Fibroblast of skin of abdomen (primary cell): ENCODE measurements around the gene L2HGDH.

Experiments used
- DNase-seq: peaks from one replicate; pipeline ENCODE4 v3.0.0-alpha.2; 2013

The L2HGDH gene

GRCh38 chr14:50228313-50228712 is 83.7 kb downstream of the L2HGDH start:
- DNase-seq, result no peak

DNA sequence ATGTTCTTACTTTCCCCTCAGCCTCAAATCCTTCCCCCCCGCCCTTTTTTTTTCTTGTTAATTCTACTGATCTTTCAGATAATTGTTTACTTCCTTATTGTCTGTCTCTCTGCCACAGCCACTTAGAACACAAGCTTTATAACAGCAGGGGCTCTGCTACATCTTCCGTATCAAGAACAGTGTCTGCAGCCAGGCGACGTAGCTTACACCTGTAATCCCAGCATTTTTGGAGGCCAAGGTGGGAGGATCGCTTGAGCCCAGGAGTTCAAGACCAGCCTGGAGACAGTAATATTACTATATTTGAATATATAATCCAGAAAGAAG is 86.1 kb downstream of the L2HGDH start:
- DNase-seq, result no peak

DNA sequence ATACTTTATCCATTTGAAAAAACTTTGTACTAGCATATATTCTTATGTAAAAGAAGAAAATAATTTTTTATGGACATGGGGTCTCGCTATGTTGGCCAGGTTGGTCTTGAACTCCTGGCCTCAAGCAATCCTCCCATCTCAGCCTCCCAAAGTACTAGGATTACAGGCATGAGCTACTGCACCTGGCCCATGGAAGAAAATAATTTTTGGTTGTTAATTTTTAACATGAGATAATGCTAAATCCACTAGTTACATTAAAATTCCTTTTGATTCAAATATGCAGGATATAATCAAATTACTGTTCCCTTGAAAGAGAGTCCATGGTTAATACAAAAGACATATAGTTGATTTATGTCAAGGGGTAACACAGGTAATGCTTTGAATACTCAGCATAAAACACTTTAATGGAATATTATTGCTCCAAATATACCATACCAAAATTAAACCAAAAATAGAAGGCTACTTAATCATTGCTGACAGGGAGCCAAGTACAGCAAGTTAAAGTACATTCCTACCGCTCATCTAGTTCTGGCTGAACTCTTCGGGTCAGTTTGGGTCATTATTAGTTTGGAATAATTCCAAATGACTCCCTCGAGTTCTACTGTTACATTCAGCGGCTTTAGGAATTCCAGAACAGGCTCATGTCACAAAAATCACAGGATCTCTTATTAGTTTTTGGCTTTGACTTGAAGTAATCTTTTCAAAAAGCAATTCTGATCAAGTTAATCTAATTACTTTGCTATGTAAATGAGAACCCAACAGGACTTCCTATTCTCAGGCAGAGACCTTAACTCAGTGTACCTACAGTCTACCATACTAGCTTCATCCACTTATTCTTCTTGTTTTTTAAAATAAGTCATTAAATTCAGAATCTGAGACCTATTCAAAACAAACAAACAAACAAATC is 86.7 kb downstream of the L2HGDH start:
- peak; percentile 88 for DNase-seq

DNA sequence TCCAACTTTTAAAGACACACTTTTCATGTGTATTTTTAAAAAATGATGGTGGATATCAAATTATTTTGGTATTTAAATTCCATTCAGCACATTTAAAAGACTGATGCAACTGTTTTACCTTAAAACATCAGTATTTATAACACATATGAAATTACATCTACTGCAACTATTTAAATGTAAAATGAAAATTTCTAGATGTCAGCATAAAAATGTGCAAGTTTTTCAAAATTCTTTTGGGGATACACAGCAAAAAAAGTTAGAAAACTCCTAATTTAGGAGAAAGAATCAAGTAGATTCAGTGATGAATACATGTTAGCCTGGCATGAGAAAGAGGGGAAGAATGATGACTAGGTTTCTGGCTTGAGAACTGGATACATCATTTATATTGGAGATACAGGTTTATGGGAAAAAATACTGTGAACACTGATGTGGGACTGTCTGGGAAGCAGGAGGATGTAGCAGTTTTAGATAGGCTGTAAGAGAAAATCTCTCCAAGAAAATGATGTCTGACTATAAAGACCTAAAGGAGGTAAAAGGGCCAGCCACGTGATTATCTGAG is 89.9 kb downstream of the L2HGDH start:
- peak; percentile 17 for DNase-seq

GRCh38 chr14:50218501-50218900 is 93.5 kb downstream of the L2HGDH start:
- DNase-seq, result no peak

GRCh38 chr14:50215416-50215815 is 96.6 kb downstream of the L2HGDH start:
- no peak for DNase-seq

DNA sequence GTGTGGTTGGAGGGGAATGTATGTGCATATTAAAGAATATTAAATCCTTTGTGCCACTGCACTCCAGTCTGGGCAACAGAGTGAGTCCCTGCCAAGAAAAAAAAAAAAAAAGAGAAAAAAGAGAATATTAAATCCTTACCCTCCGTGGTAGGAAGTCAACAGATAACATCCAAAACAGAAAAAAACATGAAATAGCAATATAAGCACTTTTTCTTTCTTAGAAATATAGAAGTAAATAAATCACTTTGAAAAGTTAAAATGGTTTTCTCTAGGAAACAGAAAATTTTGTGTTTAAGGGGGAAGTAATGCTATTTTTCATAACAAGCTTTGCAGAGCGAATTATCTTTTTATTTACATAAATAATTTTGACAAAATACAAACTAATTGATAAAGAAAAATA is 98.2 kb downstream of the L2HGDH start:
- no peak for DNase-seq

DNA sequence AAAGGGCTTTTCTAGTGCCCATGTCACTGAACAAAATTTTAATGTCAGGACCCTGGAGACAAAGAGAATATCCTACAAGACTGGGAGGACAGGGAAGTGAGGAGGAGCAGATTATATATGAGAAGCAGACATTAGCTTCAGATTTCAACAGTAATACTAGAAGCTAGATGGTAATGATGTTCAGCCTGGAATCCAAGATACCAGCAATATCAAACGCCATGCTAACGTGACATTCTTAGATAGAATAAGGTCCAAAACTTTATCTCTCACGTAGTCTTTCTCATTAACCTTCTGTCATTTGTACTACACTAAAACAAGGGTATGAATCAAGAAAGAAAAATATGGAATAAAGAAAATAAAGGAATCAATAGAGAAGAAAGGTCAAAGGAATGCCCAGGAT is 99.3 kb downstream of the L2HGDH start:
- DNase-seq, result no peak

- no peak for DNase-seq
Measured at GRCh38 chr14:50210074-50210473, 102.0 kb downstream of the L2HGDH start.

DNA sequence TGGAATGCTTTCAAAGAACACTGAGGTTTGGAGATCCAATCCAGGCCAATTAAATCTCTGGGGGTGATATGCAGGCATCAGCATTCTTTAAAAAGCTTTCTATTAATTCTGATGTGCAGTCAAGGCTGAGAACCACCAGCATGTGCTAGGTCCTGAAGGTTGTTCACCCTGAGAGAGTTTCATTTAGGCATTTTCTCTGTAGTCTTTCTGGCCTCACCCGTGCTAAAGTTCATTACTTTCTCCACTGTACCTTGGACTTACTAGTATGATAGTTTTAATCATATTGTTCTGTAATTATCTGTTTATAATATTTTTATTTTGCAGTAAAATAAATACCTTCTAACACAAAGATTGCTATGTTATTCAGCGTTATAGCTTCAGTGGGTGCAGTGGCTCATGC is 113.5 kb downstream of the L2HGDH start:
- DNase-seq, result no peak

DNA sequence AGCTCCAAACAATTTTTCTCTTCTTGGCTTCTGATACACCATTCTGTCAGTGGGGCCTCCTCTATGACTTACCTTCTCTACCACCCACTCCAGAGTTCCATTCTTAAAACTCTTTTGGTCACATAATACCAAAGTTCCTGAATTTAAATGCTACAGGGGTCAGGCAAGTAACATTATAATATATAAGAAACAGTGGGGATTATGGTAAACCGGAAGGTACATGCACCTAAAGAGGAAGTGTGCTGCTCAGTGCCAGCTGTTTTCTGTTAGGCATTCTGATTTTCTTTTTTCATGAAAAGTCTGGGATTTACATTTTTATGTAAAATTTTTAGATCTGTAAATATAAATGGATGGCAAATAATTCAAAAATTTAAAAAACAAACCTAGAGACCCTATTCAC is 120.5 kb downstream of the L2HGDH start:
- DNase-seq, result no peak
